Measurements from ENCODE around the gene TIGD4.

Gene TIGD4

DNA sequence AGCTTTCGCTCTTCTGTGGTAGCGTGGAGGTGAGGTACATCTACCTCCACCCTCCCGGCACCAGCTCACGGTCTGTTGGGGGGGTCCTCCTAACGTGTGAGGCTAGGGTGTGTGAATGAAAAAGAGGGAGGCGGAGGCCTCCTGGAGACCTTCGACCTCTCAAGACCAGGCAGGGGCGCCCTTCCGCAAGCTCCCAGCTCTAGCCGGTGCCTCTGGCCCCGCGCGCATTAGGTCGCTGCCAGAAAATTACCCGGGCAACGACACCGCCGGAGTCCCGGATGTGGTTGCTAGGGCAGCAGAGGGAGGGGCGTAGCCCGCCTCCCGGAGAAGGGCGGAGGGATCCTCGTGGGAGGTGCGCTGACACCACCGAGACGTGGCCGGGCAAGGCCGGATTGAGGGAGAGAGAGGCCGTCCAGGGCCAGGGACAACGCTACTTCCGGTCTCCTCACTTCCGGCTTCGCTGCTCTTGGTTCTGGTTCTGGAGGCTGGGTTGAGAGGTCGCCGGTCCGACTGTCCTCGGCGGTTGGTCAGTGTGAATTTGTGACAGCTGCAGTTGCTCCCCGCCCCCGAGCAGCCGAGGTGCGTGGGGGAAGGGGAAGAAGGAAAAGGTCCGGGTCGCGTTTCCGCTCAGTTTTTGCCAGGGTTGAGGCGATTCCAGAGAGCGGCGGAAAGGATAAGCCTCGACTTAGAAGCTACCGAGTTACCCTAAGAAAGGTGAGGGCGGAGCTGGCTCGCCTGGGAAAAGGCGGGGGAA is at the start of gene TIGD4, which contains the start of gene ARFIP1:
TIGD4 (minus strand) TSS at position 218 of the 754 bp plus-strand sequence. CDS start 8,726 bp downstream, outside the sequence.
ARFIP1 (plus strand) TSS at position 442 of the 754 bp plus-strand sequence. CDS start 49,680 bp downstream, outside the sequence.
- DNase-seq (ENCODE audit: low read depth, low spot score): peak; percentile 99

GRCh38 chr4:152828122-152828521 is 48.6 kb upstream of the TIGD4 start:
- no peak for DNase-seq (ENCODE audit: low read depth, low spot score)

DNA sequence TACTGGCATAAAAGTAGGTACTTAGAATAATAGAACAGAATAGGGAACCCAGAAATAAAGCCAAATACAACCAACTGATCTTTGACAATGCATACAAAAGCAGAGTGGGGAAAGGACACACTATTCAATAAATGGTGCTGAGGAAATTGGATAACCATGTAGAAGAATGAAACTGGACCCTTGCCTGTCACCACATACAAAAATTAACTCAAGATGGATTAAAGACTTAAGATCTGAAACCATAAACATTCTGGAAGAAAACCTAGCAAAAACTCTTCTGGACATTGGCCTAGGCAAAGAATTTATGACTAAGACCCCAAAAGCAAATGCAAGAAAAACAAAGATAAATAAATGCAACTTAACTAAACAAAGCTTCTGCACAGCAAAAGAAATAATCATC is 45.8 kb upstream of the TIGD4 start:
- peak; percentile 16 for DNase-seq (ENCODE audit: low read depth, low spot score)

GRCh38 chr4:152824561-152824960 is 45.0 kb upstream of the TIGD4 start:
- no peak for DNase-seq (ENCODE audit: low read depth, low spot score)

DNA sequence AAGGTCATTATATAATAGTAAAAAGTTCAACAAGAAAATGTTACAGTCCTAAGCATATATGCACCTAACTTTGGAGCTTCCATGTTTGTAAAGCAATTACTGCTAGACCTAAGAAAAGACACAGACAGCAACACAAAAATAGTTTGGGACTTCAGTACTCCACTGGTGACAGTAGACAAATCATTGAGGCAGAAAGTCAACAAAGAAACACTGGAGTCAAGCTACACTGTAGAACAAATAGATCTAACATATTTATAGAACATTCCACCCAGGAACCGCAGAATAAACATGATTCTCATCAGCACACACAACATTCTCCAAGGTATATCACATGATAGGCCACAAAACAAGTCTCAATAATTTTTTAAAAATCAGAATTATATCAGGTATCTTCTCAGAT is 42.8 kb upstream of the TIGD4 start:
- DNase-seq (ENCODE audit: low read depth, low spot score): no peak

- DNase-seq (ENCODE audit: low read depth, low spot score): no peak
Measured at GRCh38 chr4:152820073-152820472, 40.5 kb upstream of the TIGD4 start.

DNA sequence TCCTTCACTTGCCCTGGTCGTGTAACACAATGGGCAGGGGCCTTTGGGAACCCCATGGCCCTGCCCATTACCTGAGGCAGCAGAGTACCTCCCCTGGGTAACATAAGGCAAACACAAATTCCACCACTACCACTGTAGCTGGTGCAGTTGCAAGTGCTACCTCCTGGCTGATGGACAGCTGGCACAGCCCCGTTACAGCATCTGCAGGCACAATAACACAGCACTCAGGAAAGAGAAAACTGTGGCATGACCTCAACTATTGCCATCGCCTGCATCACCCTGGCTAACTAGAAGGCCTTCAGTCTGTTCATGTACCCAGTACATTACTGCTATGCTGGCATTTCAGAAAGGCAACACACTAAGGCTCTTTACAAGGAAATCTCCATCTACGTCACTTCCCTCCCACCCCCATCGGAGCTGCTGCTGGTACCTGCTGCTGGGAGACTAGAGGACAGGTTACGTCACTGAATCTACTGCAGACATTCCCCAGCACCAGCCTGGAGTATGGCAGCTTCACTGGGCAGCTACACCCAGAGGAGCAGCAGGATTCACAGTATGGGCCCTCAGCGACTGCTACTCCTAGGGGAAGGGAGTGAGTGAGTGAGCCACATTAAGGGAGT is 39.6 kb upstream of the TIGD4 start:
- DNase-seq (ENCODE audit: low read depth, low spot score): no peak

DNA sequence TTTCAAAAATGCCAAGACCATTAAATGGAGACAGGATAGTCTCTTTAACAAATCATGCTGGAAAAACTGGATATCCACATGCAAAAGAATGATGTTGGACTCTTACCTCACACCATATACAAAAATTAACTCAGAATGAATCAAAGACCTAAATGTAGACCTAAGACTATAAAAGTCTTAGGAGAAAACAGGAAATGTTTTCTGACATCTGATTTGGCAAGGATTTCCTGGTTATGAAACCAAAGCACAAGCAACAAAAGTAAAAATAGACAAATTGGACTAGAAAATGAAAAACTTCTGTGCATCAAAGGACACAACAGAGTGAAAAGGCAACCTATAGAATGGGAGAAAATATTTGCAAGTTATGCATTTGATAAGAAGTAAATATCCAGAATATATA is 37.8 kb upstream of the TIGD4 start:
- DNase-seq (ENCODE audit: low read depth, low spot score): no peak

GRCh38 chr4:152815078-152815477 is 35.5 kb upstream of the TIGD4 start:
- no peak for DNase-seq (ENCODE audit: low read depth, low spot score)

DNA sequence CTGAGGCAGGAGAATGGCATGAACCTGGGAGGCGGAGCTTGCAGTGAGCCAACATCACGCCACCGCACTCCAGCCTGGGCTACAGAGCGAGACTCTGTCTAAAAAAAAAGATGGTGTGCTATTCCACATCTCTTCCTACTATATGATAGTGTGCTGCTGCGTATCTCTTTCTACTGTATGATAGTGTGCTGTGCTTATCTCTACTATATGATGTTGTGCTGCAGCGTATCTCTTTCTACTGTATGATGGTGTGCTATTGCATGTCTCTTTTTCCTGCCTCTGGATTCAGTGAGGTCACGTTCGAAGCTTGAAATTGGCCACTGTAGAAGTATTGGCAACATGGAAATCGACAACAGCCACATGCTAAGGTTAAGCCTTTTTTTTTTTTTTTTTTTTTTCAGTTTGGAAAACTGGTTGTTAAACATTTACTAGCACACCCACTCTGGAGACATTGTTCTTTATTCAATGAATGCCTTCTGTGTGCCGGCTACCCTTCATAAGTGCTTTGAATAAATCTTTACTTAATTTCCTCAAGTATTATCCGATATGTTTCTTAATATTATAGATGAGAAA is 31.3 kb upstream of the TIGD4 start:
- DNase-seq (ENCODE audit: low read depth, low spot score): no peak

DNA sequence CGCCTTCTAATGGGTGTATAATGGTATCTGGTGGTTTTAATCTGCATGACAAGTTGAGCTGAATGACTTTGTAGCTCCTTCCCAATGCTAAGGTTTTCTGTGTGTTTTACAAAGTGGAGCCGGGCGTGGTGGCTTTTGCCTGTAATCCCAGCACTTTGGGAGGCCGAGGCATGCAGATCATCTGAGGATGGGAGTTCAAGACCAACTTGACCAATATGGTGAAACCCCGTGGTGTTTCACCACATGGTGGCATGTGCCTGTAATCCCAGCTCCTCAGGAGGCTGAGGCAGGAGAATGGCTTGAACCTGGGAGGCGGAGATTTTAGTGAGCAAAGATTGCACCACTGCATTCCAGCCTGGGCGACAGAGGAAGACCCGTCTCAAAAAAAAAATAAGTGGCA is 29.1 kb upstream of the TIGD4 start:
- no peak for DNase-seq (ENCODE audit: low read depth, low spot score)

DNA sequence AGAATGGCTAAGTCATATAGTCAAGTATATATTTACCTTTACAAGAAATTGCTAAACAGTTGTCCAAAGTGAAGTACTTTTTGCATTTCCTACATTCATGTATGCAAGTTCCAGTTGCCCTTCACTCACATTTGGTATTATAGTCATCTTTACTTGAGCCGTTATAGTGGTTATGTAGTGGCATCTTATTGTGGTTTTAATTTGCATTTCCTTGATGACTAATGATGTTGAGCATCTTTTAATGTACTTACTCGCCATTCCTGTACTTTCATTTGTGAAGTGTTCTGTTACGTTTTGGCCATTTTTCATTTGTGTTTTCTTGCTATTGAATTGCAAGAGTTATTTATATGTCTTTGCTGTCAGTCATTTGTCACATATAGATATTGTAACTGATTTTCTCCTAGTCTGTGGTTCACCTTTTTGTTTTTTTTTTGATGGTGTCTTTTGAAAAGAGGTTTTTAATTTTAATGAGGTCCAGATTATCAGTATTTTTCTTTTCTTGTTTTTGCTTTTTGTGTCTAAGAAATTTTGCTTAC is 27.8 kb upstream of the TIGD4 start:
- DNase-seq (ENCODE audit: low read depth, low spot score): peak; percentile 72

DNA sequence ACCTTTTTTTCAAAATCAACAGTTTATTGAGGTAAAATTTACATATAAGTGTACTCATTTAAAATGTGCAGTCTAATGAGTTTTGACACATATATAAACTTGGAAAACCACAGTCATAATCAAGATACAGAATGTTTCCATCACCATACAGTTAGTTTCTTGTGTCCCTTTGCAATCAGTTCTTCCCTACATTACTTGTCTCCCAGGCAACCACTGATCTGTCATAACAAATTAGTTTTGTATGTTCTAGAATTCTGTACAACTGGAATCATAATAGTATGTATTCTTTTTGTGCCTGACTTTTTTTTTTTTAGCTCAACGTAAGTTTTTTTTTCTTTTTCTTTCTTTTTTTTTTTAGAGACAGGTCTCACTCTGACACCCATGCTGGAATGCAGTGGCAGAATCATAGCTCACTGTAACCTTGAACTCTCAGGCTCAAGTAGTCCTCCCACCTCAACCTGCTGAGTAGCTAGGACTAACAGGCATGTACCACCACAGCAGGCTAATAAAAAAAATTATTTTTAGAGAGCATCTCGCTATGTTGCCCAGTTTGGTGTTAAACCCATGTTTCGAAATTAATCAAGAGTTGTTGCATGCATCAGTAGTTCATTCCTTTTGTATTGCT is 27.1 kb upstream of the TIGD4 start:
- DNase-seq (ENCODE audit: low read depth, low spot score): no peak

- no peak for DNase-seq (ENCODE audit: low read depth, low spot score)
Measured at GRCh38 chr4:152805818-152806217, 26.3 kb upstream of the TIGD4 start.

DNA sequence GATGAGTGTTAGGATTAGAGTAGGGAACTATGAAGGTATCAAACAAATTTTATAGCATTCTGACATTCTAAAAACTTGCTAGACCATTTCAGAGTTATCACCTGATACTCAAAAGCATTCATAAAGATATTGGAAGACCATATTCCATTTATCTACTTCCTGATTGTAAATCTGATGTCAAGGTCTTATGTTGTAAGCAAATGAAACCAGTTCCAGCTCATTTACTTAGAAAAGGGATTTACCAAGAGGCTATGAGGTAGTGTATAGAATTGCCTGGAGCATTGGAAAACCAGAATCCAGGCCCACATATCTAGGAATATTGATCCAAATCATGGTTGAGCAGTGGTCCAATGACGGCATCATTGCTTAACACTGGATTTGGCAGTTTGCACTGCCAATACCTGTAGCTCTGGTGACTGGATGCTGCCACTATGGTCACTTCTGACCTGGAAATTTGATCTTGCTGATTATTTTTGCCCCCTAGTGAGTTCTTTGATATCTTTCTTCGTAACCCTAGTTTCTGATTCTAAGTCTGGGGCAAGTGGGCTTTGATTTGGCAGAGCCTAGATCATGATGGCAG is 25.6 kb upstream of the TIGD4 start:
- DNase-seq (ENCODE audit: low read depth, low spot score): no peak

DNA sequence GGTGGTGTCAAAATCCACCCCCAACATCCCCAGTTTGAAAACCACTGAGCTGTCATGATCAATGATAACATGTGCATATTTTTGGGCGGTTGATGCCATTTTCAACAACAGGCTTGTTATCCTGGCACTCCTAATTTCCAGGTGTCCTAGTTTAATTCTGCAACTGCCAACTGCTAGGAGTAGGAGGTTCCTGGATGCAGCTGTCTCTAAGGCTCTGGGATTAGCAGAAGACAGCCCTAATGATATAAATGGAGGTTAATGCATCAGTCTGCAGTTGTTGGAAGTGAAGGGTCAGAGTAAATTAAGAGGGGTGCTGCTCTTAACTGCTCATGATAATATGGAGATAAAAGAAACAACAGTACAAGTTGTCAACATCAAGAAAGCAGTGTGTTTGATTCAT is 24.0 kb upstream of the TIGD4 start:
- DNase-seq (ENCODE audit: low read depth, low spot score): no peak

- no peak for DNase-seq (ENCODE audit: low read depth, low spot score)
Measured at GRCh38 chr4:152795891-152796290, 16.4 kb upstream of the TIGD4 start.

DNA sequence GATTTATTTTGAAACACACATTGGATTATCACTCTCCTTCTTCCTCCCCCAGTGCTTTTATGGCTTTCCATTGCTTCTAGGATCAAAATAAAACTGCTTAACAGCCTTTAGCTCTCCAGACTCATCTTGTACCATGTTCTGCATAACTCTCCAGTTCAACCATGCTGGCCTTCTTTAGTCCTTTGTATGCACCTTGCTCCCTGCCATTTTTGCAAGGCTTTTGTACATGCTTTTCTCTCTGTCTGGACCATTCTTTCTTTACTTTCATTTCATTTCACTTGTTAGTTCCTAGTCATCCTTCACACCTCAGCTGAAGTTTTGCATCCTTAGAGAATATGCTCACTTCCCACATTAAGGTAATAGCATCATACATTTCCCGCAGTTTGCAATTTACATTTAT is 7.1 kb upstream of the TIGD4 start:
- DNase-seq (ENCODE audit: low read depth, low spot score): no peak

DNA sequence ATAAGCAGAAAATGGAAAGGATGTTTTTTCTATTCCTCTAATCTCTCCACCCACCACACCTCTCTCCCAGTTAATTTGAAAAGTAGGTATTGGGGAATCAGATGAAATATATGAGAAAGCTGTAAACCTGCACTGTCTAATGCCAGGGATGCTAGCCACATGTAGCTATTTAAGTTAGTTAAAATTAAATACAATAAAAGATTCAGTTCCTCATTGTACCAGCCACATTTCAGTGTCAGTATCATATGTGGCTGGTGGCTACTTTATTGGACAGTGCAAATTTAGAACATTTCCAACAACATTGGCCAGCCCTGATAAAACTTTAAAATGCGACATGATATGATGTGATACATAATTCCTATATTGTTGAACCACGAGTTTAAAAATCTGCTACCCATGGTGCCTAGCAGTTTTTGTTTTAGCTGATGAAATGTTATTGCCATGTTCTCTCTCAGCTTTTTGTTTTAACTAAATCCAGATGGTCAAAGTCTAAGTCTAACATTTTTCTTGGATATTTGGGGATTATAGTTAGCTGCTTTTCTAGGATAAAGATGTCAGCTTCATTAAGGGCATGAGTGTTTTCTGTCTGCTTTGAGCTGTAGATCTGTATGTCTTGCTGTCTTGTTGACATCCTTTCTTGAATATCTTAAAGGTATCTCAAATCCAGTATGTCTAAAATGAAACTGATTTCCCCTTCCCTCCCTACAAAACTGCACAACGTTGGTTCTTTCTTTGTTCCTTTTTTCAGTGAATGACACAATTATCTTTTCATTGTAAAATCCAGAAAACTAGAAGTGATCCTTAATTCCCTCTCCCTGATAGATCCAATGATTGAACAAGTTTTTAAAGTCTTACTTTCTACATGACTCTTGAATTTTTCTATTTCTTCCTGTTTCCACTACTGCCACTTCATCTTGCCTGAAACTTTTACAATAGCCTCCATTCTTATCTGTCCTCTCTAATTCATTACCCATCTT is 6.4 kb upstream of the TIGD4 start:
- no peak for DNase-seq (ENCODE audit: low read depth, low spot score)

DNA sequence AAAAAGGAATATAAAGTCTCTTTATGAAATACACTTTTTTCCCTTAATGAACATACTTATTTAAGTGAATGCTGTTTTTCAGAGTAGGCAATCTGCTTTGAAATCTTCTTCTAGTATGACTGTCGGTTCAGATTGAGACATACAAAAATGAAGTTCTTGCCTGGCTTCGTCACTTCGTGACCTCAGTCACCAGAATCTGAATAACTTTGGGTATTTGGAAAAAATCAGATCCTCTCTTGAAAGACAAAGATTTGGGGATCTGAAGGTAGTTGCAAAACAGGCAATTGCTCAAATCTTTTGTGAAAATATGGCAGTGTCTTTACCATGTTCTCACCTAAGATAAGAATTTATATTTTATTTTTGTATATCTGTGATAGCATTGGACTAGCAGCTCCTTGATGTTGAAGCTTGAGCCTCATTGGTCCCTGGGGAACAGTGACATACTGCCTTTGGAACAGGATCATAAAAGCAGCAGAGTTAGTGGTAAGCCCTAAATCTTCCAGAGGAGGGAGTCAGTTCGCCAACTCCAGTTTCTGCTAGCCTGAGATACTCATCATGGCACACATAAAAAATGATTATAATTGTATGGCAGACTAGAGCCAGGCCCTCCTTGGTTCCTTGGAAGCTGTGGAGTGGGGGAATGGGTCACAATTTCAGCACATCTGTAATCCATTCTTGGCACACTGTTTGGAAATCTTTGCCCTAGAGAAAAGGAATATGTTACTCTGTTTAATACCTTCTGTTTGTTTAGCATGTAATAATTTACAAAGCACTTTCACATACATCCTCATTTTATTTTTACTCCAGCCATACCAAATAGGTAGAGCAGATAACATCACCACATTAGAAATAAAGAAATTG is 5.2 kb upstream of the TIGD4 start:
- DNase-seq (ENCODE audit: low read depth, low spot score): peak; percentile 20
